Measurements from ENCODE around the gene CBFA2T3.

DNA sequence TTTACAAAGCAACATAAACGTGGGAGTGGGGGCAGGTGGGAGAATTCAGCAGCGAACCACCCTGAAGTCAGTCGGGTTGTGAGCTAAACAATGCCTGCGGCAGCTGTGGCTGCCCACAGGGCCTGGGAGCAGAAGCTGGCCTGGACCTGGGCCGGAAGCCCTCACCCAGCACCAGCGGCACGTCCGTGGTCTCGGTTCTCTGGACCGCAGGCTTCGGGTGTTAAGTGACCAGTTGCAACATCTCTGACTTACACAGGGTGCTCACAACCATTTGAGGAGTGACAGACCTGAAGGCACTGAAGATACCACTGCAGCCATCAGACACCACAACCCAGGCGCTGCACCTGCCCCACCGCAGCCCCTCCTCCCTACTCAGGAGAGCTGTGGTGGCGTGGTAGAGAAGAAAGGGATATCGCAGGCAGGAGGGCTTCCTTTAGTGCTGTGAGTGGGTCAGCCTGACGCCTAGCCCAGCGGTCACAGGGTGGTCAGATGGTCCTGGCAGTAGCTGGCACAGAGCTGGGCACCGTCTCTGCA is 33.8 kb downstream of the CBFA2T3 start:
- TF ChIP-seq POLR2A (IDR thresholded peaks at IDR 0.05), result no peak
- TF ChIP-seq CTCF (IDR thresholded peaks at IDR 0.05), result no peak
